GM21528 (cell line): ENCODE data around the gene C2CD3.
"Not testable (repeated sequence)": the region's sequence is repeated elsewhere in the genome, so short reads cannot be mapped to it uniquely, and the experiment has no call there.

ENCODE experiments used
- ATAC-seq: cut with Tn5 transposase; IDR thresholded peaks from one replicate; pipeline ENCODE4 v1.9.1; 2021; ENCODE audit warnings: mild to moderate bottlenecking, moderate library complexity; ENCODE audit not compliant: unreplicated experiment, low FRiP score

The C2CD3 gene

DNA sequence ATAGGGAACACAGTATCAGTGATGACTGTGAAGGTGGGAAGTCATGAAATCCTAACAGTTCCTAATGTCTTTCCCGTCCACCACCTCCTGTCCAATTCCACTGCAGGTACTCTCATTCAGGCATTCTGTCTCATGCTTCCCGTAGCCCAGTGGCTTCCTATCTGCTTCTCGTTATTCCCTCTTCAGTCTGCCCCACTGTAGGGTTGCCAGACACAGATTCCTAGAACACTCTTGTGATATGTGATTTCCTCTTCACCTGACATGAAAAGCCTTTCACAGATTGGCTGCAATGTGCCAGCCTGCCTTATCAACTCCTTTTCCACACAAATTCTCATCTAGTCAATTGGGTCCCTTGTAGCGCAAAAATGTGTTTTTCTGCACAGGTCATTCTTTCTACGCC lies 49.0 kb downstream of the C2CD3 start:
- ATAC-seq: no peak

DNA sequence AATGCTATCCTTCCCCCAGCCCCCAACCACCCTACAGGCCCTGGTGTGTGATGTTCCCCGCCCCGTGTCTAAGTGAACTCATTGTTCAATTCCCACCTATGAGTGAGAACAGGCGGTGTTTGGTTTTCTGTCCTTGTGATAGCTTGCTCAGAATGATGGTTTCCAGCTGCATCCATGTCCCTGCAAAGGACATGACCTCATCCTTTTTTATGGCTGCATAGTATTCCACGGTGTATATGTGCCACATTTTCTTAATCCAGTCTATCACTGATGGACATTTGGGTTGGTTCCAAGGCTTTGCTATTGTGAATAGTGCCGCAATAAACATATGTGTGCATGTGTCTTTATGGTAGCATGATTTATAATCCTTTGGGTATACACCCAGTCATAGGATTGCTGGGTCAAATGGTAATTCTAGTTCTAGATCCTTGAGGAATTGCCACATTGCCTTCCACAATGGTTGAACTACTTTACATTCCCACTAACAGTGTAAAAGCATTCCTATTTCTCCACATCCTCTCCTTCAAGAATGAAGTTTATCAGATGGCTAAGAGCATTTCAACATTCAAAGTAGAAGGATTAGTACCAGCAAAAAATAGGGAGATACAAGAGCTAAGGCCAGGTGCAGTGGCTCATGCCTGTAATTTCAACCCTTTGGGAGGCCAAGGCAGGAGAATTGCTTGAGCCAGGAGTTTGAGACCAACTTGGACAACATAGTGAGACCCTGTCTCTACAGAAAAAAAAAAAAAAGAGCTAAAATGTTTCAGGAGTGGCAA lies 50.4 kb downstream of the C2CD3 start:
- ATAC-seq: not testable (repeated sequence)

DNA sequence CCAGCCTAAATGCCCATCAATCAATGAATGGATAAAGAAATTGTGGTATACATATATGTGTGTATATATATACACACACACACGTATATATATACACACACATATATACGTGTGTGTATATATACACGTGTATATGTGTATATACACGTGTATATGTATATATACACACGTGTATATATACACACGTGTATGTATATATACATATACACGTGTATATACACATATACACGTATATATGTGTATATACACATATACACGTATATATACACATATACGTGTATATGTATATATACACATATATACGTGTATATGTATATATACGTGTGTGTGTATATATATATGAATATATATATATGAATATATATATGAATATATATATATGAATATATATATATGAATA lies 54.1 kb downstream of the C2CD3 start:
- ATAC-seq: no peak

DNA sequence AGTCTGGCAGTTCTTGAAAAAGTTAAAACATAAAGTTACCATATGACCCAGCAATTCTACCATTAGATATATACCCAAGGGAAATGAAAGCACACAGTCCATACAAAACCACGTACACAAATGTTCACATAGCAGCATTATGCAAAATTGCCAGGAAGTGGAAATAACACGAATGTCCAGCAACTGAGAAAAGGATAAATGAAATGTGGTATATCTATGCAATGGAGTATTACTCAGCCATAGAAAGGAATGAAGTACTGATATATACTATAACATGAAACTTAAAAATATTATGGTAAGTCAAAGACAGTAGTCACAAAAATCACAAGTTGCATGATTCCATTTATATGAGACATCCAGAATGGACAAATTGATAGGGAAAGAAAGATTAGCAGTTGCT lies 57.9 kb downstream of the C2CD3 start:
- ATAC-seq: no peak

DNA sequence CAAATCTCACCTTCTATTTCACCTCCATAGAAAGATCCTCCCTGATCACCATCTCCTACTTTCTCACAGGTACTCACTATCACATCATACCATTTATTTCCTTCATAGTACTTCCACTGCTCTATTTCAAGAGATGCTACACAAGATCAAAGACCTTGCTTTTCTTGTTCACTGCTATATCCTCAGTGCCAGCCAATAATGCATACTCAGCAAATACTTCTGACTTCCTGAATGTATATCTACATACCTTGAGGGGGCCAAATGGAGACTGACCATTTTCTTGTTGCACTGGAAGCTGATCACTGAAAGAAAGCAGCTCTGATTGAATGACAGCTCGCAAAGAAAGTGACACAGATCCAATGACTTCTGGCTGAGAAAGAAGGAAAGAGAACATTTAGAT lies 64.7 kb downstream of the C2CD3 start:
- ATAC-seq: no peak

DNA sequence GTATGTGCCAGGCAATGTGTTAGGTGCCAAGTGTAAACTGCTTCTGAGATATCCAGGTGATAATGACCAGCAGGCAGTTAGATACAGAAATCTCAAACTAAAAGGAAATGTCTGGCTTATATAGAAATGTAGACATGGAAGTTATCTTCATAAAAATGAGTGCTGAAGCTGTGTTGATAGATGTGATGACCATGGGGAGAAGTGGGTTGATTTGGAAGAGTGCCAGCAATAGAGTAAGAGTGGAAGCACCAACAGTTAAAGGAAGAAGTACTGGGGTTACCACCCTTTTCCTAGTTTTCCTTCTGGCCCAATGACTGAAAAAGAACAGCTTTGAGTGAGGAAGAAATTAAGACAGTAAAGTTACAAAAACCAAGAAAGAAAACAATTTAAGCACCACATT lies 68.5 kb downstream of the C2CD3 start:
- no peak for ATAC-seq

DNA sequence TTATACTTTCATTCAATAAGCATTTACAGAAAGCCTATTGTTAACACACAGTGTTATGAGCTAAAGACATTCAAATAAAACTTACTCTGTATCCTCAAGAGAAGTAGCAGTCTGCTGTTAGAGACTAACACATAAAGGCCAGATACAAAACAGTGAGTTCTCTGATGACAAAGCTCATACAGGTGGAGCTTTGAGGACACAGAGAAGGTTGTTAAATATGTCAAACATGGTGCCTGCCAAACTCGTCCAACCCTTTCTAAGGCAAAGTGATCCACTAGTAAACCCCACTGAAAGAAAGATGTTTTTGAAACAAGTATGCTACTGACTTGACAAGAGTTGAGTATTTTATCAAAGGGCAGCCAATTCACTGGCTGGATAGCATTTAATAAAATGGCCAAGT lies 70.1 kb downstream of the C2CD3 start:
- ATAC-seq: no peak

DNA sequence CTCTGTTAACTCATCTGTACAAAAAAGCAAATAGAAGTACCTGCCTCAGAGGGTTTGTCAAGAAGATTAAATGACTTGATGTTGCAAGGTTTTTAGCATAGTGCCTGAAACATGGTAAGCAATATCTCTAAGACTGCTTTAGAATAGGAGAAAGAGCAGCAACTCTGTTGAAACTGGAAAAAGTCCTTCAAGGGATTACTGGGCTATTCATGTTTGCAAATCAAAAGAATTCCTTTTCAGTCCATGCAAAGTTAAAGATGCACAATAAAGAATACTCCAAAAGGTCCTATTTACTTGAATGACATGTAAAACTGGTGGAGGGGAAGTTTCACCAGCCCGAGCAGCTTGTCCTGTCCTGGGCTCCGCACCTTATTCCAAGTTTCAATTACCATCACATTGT lies 70.6 kb downstream of the C2CD3 start:
- no peak for ATAC-seq

DNA sequence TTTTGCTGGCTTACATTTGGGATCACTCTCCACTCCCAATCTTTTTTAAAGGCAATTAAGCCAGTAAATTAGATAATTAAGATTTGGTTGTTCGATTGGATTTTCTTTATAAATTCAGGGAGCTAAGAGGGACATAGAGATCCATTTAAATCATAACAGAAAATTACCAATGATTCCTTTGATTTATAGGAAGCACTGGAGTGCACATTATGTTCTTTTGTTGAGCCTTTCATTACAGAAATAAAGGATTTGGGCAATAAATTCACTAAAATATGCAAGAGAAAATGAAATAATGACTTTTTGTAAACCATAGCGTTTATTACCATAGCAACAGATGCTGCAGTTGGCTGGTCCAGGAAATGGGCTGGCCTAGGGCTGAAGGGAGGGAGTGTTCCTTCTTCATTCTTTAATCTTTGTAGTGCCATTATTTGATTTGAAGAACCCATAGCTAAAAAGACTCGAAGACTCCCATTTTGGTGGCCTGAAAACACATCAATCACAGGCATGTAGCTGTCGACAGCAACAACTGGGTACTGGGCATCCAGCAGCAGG lies 73.0 kb downstream of the C2CD3 start:
- no peak for ATAC-seq

DNA sequence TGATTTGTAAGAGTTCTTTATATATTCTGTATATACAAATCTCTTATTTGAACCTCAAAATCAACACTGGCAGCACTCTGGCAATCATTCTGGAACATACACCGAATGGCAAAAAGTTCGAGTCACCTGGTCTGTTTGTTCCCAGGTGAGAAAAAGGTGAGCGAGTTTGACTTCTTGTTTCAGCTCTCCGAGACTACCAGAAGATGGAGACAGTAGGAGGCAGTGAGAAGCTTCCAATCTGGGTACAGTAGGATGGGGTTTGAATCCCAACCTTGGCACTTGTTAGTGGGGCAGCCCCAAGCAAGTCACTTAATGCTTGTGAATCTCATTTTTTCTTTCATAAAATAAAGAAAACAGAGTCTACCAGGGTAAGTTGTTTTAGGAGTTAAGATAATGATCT lies 76.4 kb downstream of the C2CD3 start:
- no peak for ATAC-seq

DNA sequence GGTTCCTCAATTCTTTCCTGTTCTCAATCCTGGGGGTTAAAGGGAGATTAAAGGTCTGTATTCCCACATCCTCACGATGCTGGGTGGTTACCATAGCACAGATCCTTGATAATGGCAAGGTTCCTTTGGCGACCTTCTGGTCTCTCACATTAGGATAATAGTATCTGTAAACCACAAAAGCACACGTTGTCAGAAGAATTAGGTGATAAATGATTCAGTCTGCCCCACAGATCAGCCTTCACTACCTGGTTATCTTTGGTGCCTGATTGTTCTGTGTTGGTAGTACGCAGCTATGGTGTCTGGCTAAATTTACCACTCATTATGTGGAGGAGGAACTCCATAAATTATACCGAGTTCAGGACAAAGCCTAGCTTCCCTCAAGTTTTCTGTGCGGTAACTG lies 78.4 kb downstream of the C2CD3 start:
- ATAC-seq: no peak

DNA sequence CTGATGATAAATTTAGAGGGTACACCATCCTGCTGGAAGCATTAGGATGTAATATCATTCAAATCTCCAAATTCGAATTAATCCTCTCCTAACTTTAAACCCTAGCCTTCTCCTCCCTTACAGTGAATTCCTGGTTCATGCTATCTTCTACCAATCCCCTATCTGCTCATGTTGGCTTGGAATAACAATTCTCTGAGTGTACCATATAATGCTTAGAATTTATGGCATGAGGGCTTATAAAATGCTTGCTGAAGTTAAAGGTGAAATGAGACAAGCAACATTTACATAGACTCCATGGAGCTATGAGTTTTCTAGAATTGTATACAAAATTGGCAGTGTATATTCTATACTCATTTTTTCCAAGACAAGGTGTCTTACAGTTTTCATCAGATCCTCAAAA lies 79.3 kb downstream of the C2CD3 start:
- no peak for ATAC-seq

DNA sequence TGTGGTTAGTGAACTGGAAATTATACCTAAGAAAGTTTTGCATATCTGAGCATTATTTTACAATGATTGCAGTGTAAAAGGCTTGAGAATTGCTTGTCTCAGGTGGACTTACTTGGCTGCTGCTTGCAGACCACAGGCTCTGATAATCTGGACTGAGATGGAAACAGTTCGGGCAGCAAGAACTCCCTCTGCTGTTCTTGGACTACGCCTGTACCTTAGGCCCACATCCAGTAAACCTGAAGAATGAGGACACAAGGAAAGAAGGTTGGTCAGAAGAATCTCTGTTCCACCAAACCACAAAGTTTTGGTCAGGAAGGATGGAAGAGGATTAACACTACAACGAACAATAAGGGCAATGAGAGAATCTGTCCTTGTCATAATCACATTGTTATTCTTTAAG lies 80.1 kb downstream of the C2CD3 start:
- no peak for ATAC-seq

DNA sequence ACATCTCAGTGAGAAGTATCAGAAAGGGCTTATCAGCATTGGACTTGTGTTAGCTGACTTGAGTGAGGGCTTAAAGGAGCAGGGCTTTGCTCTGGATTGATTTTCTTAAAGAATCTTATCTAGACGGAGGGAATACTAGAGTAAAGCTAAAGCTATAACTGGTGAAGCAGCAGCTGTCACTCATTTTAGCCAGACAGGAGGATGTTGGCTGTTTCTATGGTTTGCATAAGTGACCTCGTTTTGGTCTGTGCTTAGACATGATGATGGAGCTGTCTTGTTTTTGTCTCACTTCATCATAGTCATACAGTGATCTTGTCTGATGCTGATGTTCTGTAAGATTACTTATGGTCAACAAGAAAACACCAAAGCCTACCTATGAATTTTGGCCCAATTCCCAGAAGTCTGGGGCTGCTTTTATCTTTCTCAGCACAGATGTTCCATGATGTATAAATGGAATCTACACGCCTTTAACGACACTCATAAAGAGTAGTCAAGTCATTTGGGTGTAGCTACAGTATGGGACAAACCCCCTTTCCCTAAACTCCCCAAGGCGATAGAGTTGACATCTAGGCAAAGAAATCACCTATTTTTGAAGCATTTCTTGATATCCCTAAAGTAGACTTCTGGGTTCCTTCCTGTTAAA lies 84.4 kb downstream of the C2CD3 start:
- no peak for ATAC-seq

DNA sequence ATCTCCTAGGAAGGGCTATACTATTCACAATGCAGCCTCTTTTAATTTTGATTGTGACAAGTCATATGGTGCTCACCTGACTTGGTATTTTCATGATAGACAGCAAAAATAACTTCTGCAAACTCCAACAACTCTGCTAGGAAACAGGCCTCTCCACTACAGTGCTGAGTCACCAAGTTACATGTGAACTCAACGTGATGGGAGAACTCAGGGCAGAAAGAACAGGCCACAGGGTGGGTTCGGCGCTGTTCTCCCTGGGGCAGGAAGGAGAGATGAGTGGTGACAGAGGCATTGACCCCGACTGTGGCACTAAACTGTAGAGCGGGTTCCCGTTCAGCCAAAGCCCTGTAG lies 85.3 kb downstream of the C2CD3 start:
- no peak for ATAC-seq

DNA sequence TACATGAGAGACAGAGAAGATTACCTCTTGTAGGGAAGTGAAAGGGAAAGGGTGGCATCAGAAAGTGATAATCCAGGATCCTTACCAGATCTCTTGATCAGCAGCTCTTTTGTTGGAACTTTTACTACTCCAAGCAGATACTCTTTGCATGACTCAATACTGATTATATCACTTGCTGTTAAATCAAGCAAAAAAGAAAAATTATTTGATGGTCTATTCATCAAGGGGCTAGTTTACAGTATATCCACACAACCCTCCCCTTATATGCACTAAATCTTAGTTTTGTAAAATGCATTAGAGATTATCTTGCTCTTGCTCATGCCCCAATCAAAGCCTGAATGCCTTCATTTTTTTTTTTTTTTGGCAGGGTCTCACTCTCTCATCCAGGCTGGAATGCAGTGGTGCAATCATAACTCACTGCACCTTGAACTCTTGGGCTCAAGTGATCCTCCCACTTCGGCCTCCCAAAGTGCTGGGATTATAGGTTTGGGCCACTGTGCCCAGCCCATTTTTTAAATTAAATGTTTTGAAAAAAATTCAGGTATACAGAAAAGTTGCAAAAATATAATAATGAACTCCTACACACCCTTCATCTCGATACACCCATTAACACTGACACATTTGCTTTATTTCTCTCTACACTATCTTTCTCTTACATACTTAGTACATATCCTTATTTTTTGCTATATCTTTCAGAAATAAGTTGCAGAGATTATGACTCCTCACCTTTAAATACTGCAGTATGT lies 85.8 kb downstream of the C2CD3 start:
- no peak for ATAC-seq

DNA sequence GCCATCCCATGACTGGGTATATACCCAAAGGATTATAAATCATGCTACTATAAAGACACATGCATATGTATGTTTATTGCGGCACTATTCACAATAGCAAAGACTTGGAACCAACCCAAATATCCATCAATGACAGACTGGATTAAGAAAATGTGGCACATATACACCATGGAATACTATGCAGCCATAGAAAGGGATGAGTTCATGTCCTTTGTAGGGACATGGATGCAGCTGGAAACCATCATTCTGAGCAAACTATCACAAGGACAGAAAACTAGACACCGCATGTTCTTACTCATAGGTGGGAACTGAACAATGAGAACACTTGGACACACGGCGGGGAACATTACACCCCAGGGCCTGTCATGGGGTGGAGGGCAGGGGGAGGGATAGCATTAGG lies 86.9 kb downstream of the C2CD3 start:
- ATAC-seq: not testable (repeated sequence)

DNA sequence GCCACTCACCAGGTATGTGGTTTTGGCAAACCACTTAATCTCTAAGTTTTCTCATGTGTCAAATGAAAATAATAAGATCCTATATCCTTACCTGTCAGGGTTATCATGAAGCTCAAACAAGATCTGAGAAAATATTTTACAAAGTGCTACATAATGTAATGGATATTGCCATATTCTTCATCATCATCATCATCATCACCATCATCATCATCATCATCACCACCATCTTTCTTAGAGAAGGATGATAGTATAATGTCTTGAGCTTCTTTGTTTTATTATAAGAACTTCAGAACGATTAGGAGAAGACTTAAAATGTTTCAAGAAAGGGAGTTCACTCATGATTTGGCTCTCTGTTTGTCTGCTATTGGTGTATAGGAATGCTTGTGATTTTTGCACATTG lies 89.4 kb downstream of the C2CD3 start:
- no peak for ATAC-seq

DNA sequence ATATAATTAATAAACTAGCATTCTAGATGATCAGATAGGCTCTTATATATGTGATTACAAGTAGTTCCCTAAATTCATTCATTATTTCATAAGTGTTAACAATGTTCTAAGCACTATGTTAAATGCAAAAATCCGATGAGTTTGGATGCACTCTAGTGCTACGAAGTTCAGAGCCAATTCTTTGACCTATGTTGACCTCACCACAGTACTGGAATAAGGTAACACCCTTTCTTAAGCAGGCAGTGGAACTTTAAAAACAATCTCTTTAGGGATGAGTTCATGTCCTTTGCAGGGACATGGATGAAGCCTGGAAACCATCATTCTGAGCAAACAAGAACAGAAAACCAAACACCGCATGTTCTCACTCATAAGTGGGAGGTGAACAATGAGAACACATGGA lies 93.6 kb downstream of the C2CD3 start:
- ATAC-seq: no peak

DNA sequence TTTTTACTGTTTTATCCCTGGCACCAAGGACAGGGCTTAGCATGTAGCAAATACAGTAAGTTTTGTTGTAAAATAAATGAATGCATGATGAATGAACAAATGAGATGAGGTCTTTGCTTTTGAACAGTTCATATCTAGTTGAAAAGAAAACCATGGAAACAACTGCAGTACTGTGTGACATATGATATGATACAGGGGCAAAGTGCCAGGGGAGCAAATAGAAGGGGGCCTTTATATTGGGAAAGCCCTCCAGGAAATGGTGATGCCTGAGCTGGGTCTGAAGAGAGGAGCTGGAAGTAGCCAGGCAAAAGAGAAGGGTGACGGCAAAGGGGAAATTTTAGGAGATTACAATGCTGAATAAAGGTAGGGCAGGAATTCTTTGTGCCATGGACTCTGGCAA lies 98.1 kb downstream of the C2CD3 start:
- ATAC-seq: no peak

DNA sequence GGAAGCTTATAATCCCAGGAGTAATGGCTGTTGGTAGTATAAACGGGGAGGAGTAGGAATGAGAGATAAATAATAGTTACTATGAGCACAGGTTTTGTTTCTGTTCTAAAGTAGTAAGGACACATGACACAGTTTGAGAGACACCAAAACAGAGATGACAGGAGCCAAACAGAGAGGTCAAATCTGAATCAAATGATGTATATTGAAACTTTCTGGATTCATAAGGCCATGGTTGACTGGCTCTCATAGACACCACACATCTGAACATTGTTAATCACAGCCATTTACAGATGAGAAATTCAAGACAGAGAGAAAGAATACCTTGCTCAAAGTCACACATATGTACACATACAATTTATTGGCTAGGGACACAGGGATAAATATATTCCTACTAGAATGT lies 98.5 kb downstream of the C2CD3 start:
- ATAC-seq: no peak
